SU-DHL-6 (cell line): ENCODE data around the gene AGTRAP.

ENCODE experiments used
- H2AFZ ChIP-seq: fragments of 200-600 bp; sonication (generic); 2 replicates; pipeline ENCODE4 v1.6.1; 2014; ENCODE audit warnings: low read depth, mild to moderate bottlenecking, moderate library complexity, mixed read lengths, antibody characterized with exemption, low read length; ENCODE audit not compliant: severe bottlenecking
- H3F3A ChIP-seq: fragments of 200-600 bp; shearing (Covaris generic); 2 replicates; pipeline ENCODE4 v1.6.0; 2016; ENCODE audit warnings: antibody characterized with exemption, mild to moderate bottlenecking; ENCODE audit not compliant: insufficient read depth
- H3K27ac ChIP-seq: fragments of 200-600 bp; sonication (generic); 2 replicates; pipeline ENCODE4 v1.5.1; 2016; ENCODE audit warnings: low read depth, mild to moderate bottlenecking, low read length, moderate library complexity, mixed read lengths
- H3K27me3 ChIP-seq: fragments of 200-600 bp; sonication (generic), shearing (Covaris generic); 2 replicates; pipeline ENCODE4 v1.6.0; 2014; ENCODE audit warnings: mild to moderate bottlenecking, low read length
- H3K36me3 ChIP-seq: fragments of 200-600 bp; sonication (generic); 2 replicates; pipeline ENCODE4 v1.6.1; 2014; ENCODE audit warnings: mild to moderate bottlenecking, low read length, mixed read lengths
- H3K4me2 ChIP-seq: fragments of 300-600, 200-600 bp; shearing (Covaris generic), sonication (generic); 2 replicates; pipeline ENCODE4 v1.6.0; 2014; ENCODE audit warnings: low read length, low read depth, mild to moderate bottlenecking; ENCODE audit not compliant: poor library complexity, severe bottlenecking
- H3K4me3 ChIP-seq: fragments of 200-600 bp; sonication (generic); 2 replicates; pipeline ENCODE4 v1.5.1; 2014; ENCODE audit warnings: antibody characterized with exemption, low read length, mild to moderate bottlenecking, mixed read lengths; ENCODE audit not compliant: insufficient read depth, poor library complexity, severe bottlenecking
- H3K79me2 ChIP-seq: fragments of 200-600 bp; sonication (generic); 2 replicates; pipeline ENCODE4 v1.6.1; 2014; ENCODE audit warnings: mild to moderate bottlenecking, low read length, moderate library complexity; ENCODE audit not compliant: insufficient read depth
- H3K9ac ChIP-seq: fragments of 200-600 bp; sonication (generic); 2 replicates; pipeline ENCODE4 v1.7.0; 2014; ENCODE audit warnings: mild to moderate bottlenecking, low read length
- H3K9me2 ChIP-seq: fragments of 200-600 bp; sonication (generic); replicated peaks from 2 replicates; pipeline ENCODE4 v1.6.1; 2014; ENCODE audit warnings: low read length; ENCODE audit not compliant: insufficient read depth
- H3K9me3 ChIP-seq: fragments of 200-600 bp; sonication (generic); 2 replicates; pipeline ENCODE4 v1.6.1; 2014; ENCODE audit warnings: low read length, mixed read lengths; ENCODE audit not compliant: insufficient read depth
- H4K20me1 ChIP-seq: fragments of 200-600 bp; sonication (generic); 2 replicates; pipeline ENCODE4 v1.6.1; 2014; ENCODE audit warnings: low read depth, mild to moderate bottlenecking, antibody characterized with exemption, low read length, moderate library complexity, mixed read lengths
- CTCF ChIP-seq: fragments of 200-600 bp; sonication (generic); IDR thresholded peaks from one replicate; pipeline ENCODE4 v1.5.1; 2017; ENCODE audit warnings: antibody characterized with exemption, mild to moderate bottlenecking, low read length, moderate library complexity; ENCODE audit not compliant: insufficient read depth, poor library complexity, severe bottlenecking
- EZH2phosphoT487 ChIP-seq: fragments of 200-600 bp; sonication (generic), shearing (Covaris generic); conservative IDR thresholded peaks from 2 replicates; pipeline ENCODE4 v1.6.1; 2018; ENCODE audit warnings: mild to moderate bottlenecking, antibody characterized with exemption, low read length, moderate library complexity, mixed read lengths

Gene AGTRAP

GRCh38 chr1:11759791-11760190, 23.9 kb downstream of the AGTRAP start:
- H3K27me3 ChIP-seq: no peaks in the 10 kb centered on the region
- no peak overlapping the region for H3K9ac ChIP-seq
- no peak overlapping the region for H2AFZ ChIP-seq
- H3K27ac ChIP-seq: no peak overlapping the region
- H3K79me2 ChIP-seq: no peaks in the 10 kb centered on the region
- no peaks in the 10 kb centered on the region for H3K9me2 ChIP-seq
- no peak for TF ChIP-seq CTCF
- H3K36me3 ChIP-seq: no peaks in the 10 kb centered on the region
- no peak overlapping the region for H3K4me2 ChIP-seq
- H3F3A ChIP-seq: no peaks in the 10 kb centered on the region
- H4K20me1 ChIP-seq: no peaks in the 10 kb centered on the region
- no peak overlapping the region for H3K4me3 ChIP-seq
- H3K9me3 ChIP-seq: no peaks in the 10 kb centered on the region

- Histone ChIP-seq H4K20me1 (no peaks in the 10 kb centered on the region), H3K4me2 (no peak overlapping the region), H3F3A (no peaks in the 10 kb centered on the region), H3K9me2 (no peaks in the 10 kb centered on the region), H3K9me3 (no peaks in the 10 kb centered on the region), H3K36me3 (no peaks in the 10 kb centered on the region), H2AFZ (no peak overlapping the region), H3K4me3 (no peak overlapping the region), H3K79me2 (no peaks in the 10 kb centered on the region), H3K27ac (no peak overlapping the region), H3K27me3 (no peaks in the 10 kb centered on the region), H3K9ac (no peak overlapping the region)
- TF ChIP-seq EZH2phosphoT487 (no peak), CTCF (no peak)
These were observed 25.3 kb downstream of the AGTRAP start for GRCh38 chr1:11761285-11761684.

GRCh38 chr1:11761988-11762406, 26.1 kb downstream of the AGTRAP start, which contains the start of gene C1orf167:
TSS of gene C1orf167 (plus strand) at chr1:11762193. CDS start at chr1:11764401, 2,208 bp downstream.
- Histone ChIP-seq H3K4me3 (no peak within 1 kb of the TSS), H3K27me3 (no peaks in the 10 kb centered on the region), H3K9ac (no peak within 1 kb of the TSS), H3K4me2 (no peak within 1 kb of the TSS), H3K9me3 (no peaks in the 10 kb centered on the region), H3K9me2 (no peaks in the 10 kb centered on the region), H3K27ac (no peak within 1 kb of the TSS), H3K79me2 (no peaks in the 10 kb centered on the region), H3F3A (no peaks in the 10 kb centered on the region), H4K20me1 (no peaks in the 10 kb centered on the region), H3K36me3 (no peaks in the 10 kb centered on the region), H2AFZ (no peak within 1 kb of the TSS)
- TF ChIP-seq EZH2phosphoT487 (no peak), CTCF (no peak)
